NCI-H226 (cell line): ENCODE data around the gene FBLN1.

Source experiments
- DNase-seq: peaks from one replicate; pipeline ENCODE4 v3.0.0-alpha.2; 2015

FBLN1 gene

DNA sequence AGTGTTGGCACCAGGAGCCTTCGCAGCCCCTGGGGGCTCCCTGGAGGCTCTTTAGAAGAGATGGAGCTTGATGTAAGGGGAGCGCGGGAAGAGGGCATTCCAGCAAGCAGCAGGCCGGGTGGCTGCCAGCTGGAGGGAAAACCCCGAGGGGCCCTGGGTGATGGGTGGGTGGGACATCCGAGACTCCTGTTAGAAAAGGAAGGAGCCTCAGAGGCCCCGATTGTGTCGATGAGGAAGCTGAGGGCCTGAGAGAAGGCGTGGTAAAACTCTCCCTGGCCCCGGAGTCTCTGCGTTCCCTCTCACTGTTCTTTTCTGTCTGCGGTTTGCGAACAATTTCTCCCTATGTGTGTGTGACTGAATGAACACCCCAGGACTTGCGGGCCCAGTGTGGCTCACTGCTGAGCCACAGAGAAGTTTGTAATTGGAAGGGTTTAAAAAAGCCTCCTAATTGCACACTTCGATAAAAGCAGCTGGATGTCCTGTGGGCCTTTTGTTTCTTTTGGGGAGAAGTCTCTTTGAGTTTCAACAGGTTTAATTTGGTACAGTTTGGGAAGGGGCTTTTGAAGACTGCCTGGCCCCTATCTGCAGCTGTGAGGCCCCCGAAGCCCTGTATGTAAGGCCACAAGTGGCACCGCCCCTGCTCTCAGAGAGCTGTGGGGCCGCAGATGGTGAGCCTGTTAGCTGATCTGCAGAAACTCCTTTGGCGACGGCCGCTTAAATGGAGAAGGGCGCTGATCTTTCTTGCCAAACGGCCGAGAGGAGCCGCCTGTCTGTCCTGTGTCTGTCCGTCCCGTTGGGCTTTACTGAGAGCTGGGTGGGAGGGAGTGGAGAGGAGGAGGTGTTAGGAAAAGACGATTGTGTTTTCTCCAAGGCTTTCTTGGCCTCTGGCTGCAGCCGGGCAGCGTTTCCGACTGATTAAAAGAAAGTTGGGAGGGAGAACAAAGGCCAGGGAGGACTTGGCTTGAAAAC is 2.0 kb downstream of the FBLN1 start:
- no peak for DNase-seq

DNA sequence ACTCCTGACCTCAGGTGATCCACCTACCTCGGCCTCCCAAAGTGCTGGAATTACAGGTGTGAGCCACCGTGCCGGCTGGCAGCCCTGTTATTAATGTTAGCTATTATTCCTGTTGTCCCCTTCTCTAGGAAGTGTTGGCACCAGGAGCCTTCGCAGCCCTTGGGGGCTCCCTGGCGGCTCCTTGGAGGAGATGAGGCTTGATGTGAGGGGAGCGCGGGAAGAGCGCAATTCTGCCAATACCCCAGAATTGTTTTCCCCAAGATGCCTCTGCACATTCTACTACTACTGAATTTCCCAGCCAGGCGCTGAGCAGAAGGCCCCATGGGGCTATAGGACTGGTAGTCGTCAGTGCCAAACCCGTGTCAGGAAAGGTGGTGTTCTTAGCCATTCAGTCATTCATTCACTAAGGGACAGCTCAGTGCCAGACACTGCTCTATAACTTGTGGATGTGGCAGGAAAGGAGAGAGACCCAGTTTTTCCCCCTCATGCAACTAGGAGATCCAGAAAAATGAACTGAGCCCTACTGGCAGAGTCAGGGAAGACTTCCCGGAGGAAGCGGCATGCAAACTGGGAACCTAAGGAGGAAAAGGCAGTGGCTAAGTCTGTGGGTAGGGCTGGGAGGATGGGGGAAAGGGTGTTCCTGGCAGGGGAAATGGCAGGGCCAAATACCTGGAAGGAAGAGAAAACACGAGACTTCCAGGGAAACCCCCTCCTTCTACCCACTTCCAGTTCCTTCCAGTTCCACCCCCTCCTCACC is 3.5 kb downstream of the FBLN1 start:
- no peak for DNase-seq

DNA sequence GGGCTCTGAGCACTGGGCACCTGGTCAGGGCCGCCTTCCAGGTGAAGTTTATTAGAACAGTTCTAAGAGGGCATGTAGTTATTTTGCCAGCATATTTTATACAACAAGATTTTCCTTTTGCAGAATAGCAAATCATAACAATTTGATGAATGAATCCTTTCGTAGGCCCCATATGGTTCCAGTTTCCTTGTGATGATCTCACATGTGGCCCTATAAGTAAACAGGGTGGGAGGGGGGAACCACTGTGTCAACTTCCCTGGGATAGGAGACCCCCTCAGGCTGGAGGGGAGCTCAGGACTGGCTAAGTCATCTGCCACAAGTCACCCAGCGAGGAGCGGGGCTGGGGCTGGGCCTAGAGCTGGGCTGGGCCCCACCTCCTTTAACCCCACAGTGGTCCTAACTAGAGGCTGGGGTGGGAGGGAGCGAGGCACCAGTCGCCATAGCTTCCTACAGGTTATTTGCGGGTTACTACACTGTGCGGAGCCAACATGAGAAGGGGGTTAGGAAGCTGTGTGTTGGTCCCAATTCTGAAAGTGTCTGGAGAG is 4.2 kb downstream of the FBLN1 start:
- no peak for DNase-seq

DNA sequence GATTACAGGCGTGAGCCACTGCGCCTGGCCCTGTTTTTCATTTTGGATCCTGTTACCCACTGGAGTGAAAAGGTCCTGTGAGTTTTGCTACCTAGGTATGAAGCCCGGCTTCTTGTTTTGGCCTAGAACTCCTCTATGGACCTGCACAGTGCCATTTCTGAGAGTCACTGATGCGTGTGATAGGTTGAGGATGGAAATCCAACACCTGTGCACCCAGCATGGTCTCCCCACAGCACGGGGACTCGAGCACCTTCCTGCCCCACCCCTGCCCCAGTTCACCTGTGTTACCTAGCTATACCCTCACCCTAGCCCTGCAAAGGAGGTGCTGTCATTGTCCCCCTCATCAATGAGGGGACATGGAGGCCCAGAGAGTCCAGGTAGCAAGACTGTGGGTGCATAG is 5.1 kb downstream of the FBLN1 start:
- DNase-seq, result no peak

DNA sequence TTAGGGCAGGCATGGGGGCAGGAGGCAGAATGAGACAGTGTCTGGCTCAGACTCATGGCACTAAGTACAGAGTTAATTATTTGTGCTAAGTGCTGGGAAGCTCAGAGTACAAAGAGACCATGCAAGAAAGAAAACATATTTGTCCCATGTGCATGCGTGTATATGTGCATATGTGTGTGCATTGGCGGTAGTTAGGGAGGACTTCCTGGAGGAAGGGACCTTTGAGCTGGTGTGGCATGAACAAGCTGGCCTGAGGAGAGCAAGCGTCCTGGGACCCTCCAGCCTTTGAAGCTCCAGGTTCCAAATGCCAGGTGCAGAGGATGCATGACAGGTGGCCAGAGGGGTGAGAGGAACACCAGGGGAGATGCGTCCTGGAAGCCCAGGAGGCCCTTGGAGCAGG is 6.1 kb downstream of the FBLN1 start:
- no peak for DNase-seq

DNA sequence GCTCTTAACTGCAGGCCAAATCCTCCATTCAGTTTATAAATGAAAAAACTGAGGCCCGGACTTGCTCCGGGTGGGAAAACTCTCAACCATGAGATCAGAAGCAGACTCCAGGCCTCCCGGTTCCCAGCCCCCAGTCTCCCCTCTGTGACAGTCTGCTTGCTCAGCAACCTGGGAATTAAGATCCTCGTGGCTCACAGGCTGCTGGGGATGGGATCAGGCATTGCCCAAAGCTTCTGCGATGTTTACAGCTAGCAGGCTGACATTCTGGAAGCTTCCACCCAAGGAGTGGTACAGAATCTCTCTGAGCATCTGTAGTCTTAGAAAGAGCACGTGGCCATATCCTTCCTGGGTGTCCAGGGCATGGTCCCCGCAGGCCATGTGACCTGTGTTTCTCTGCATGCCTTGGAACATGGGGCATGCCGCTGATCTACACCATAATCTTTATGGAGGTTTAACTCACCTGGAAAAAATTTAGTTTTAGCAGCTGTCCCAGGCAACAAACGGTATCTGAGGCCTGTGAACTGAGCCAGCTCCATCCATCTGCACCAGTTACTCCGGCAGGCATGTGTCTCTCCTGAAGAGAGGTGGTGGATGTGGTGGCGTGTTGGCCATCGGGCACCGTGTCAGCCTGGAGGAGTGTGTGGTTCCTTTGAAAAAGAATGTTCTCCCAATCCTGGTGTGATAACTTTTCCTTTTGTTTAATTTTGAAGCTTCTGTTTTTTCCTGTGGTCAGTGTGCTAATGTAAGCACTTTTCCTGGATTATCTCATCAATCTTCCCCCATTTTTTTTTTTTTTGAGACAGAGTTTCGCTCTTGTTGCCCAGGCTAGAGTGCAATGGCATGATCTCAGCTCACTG is 7.9 kb downstream of the FBLN1 start:
- no peak for DNase-seq

DNA sequence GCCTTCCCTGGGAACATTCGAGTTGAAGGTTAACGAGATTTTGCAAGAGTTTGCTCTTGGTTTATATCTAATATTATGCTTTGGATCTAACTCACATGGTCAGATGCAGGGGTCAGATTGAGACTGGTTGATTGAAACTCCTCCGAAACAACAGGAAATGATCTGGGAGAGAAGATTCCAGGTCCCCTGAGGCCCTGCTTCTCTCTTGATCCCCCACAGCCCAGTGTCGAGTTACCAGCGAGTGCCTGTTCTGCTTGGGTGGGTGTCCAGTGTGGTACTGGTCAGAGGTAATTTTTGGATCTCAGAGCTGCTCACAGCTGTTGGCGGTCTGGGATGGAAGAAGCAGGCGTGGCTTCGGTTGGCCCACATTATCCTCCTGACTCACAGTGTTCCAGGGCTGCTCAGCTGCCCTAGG is 9.2 kb downstream of the FBLN1 start:
- DNase-seq, result no peak

DNA sequence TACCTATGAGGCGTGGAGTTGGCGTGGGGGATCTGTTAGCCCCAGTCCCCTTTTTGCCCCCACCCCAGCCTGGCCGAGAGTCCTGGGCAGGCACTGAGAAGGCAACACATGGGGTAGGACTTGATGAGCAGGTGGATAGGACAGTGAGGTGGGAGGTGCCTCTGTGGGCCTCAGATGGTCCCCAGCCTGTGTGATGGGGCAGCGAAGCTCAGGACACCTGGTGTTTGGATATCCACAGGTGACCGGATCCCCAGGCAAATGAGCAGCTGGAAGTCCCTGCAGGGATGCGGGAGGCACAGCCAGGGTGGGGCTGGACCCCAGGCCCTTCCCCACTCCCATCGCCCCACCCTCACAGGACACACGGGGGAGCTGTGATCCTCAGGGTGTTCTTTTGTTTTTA is 9.7 kb downstream of the FBLN1 start:
- DNase-seq, result no peak

DNA sequence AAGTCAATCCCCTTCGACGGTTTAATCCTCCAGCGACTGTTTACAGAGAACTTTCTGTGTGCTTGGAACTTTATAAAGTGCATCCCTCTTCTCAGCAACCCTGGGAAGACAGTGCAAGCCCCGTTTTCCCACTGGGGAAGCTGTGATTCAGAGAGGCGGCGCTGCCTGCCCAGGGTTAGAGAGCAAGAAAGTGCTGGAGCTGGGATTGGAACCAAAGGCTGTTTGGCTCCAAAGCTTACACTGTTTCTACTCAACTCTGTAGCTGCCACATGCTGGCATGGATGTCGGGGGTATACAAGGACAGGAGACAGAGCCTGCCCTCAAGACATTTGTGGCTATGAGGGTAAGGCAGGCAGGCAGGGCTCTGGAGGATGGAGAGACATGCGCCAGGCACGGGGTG is 13.0 kb downstream of the FBLN1 start:
- DNase-seq, result no peak

DNA sequence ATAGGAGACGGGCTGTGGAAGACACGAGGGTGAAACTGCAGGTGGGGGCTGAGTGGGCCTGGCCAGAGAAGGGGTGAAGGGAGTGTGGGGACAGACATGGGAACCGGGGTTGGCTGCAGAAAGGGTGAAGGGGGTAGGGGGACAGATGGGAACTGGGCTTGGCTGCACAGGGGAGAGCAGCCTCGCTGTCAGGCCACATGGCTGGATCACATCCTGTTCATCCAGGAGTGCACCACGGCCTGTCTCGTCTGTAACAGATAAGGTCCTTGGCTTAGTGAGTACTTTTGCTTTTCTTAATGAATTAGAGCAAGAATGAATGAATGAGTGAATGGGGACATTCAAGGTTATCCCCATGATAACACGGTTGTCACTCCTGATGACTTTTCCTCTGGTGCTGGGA is 13.5 kb downstream of the FBLN1 start:
- DNase-seq, result no peak

DNA sequence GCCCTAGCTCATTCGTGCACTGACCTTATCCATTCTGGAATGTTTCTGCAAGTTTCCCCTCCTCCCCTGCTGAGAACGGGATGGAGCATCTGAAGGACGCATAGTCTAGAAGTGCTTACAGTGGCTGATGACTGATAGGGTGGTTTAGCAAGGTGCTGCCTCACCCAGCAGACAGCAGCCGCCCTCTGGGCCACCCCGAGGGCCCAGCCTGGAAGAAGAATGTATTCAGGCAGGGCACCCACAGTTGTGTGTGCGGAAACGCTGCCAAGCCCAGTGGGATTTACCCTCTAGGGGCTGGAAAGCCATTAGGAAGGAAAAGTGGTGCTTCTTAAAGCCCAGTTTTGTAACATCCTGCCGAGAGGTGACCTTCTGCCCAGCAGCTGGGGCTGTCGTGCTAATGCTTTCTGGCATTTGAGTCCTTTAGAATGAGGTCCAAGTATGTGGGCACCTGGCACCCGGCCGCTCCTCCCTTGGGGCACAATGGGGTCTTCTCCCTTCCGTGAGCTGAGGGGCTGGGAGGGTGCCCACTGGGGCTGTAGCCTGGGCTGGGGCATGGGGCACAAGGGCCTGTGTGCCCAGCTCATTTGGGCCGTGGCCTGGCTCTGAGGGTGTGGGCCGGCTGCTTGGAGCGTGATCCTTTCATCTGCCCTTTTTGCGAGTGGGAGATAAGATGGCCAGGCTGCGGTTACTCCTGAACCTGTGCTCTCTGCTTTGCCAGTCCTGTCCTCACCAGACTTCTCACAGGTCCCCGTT is 14.4 kb downstream of the FBLN1 start:
- peak; percentile 81 for DNase-seq

DNA sequence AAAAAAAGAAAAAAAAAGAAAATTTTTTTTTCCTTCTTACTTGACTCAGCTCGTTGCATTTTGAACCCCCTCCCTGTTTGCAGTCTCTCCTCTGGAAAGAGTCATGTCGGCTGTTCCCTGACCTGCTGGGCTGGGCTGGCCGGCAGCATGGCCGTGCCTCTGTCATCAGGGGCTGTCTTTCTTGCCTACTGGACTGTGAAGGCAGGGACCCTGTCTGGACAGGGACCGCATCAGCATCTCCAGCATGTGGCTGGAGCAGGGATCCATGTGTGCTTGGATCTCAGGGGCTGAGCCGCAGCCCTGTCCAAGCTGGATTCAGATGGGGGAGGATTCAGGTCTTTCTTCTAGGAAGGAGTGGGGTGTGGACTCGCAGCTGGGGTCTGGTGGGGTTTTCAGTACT is 15.5 kb downstream of the FBLN1 start:
- no peak for DNase-seq

DNA sequence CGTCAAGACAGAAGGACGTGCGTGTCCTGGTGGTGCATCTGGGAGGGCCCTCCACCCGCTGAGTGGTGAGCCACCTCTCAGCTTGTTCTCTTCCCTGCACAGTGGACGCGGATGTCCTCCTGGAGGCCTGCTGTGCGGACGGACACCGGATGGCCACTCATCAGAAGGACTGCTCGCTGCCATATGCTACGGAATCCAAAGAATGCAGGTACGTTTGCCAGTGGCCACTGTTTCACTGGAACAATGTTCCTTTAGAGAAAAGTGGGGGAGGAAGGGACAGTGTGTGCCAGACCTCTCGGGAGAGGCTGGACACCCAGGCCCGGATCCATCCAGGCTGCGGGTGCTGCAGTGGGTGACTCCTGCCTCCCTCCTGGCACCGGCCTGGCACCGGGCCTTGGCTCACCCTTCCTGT is 15.9 kb downstream of the FBLN1 start:
- no peak for DNase-seq

DNA sequence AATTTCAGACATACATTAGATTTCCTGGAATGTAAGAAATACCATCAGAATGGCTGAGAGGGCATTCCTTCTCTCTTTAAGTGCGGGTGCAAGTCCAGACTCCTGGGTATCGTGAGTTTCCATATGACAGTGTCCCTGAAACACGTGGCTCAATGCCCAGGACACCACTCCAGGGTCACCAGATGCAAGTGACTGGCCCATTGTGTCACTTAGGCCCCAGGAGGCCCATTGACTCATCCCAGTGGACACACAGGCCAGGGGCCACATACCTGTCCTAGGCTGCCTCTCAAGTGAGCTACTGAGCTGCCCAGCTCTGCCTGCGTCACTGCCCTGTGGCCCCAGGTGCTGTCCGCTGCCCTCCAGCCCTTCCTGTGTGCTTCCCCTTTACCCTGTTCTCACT is 18.5 kb downstream of the FBLN1 start:
- no peak for DNase-seq

DNA sequence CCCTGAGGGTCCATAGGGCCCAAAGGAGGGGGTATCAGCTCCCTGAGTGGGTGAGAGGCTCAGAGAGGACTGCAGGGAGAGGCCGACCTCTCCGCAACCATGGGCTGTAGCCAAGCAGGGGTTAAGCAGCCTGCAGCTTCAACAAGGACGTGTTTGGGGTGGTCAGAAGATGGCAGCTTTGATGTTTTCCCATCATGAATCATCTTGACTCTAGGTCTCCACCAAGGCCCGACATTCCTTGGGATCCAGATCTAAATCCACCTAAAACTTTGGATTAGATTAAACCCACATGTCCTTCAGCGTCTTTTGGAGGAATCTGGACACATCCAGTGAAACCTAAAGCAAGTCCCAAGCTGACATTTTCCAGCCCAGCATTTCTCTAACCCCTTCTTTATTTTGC is 19.8 kb downstream of the FBLN1 start:
- DNase-seq, result no peak

DNA sequence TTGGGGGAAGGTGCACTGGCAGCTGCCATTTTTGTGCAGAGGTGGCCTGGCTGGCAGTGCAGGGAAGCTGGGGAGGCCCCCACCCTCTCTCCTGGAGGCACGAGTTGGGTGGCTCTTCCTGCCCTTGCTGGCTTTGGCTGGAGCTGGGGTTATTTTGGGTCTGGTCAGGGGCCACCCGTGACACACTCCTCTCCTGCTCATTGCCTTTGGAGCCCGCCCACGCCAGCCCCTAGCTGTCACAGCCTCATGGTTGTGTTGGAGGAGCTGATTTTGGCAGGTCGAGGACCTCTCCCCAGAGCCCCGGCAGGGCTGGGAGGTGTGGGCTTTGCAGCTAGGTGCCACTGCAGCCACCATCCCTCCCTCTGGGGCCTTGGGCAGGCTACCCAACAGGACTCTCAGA is 21.5 kb downstream of the FBLN1 start:
- no peak for DNase-seq

DNA sequence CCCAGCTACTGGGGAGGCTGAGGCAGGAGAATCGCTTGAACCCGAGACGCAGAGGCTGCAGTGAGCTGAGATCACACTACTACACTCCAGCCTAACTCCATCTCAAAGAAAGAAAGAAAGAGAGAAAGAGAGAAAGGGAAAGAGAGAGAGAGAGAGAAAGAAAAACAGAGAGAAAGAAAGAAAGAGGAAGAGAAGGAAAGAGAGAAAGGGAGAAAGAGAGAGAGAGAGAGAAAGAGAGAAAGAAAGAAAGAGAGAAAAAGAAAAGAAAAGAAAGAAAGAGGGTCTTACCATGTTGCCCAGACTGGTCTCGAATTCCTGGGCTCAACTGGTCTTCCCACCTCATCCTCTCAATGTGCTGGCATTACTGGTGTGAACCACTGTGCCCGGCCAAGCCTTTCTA is 22.3 kb downstream of the FBLN1 start:
- no peak for DNase-seq

DNA sequence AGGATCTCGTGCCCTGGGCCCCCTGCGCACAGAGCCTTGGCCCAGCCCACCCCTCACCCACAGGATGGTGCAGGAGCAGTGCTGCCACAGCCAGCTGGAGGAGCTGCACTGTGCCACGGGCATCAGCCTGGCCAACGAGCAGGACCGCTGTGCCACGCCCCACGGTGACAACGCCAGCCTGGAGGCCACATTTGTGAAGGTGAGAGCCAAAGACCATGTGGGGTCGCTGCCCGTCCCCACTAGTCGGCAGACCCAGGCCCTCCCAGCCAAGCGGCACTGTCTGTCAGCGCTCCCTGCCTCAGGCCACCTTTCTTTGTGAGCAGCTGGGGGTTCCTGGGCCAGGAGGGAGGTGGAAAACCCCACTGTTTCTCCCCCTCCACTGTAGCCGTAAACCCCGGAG is 22.8 kb downstream of the FBLN1 start:
- no peak for DNase-seq

DNA sequence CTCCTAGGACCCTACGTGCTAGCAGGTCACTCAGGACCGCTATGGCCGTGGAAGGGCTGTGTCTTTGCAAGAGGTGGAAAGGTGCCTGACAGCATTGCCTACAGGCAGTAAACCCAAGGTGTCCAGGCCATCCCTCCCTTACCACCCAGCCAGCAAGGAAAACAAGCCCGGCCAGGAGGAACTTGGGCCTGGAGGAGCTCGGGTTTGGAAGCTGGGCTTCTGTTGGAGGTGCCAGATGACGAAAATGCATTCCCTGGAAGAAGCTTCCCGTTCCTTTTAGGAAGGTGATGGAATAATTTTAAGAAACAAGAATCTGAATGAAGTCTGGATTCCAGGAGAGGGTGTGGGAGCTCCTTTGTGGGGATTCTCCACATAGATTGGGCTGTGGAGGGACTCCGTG is 23.6 kb downstream of the FBLN1 start:
- no peak for DNase-seq

DNA sequence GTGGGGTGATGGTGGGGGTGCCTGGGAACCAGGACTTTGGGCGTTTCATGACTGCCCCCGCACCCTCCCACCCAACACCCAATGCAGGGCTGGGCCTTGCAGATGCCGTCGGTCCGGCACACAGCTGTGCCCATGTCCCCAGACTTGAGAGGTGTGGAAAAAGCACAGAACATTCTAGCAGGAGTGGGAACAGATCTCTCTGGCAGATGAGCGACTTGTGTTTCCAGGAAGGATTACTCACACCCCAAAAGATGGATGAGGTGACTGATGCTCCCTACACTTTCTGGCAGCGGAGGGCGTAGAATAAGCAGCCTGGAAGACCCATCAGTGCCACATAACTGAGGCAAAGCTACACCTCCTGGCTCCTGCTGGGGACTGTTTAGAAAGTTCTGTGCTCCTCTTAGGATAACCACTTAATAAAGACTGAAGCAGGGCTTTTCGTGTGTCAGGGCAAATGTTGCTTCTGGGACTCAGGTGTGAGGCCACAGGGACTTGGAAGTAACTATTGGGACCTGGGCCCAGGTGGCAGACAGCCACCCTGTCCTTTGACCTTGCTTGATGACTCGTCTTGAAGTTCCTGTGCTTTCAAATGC is 24.2 kb downstream of the FBLN1 start:
- no peak for DNase-seq

DNA sequence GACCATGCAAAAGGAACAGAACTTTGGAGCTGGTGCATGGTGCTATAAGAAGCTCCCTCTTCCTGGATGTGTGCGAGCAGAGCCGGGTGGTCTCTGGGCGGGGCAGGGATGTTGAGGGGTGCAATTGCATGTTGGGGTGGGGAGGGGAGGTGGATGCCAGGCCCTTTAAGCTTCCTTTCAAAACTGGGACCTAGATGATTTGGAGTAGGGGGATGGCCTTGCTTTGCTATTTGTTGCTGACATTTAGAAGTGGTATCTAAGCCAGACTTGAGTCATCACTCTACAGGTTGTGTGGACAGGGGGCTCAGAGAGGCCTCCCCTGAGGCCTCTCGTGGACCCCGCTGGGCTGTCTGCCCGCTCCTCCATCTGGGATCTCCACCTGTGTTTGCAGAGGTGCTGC is 24.8 kb downstream of the FBLN1 start:
- no peak for DNase-seq

DNA sequence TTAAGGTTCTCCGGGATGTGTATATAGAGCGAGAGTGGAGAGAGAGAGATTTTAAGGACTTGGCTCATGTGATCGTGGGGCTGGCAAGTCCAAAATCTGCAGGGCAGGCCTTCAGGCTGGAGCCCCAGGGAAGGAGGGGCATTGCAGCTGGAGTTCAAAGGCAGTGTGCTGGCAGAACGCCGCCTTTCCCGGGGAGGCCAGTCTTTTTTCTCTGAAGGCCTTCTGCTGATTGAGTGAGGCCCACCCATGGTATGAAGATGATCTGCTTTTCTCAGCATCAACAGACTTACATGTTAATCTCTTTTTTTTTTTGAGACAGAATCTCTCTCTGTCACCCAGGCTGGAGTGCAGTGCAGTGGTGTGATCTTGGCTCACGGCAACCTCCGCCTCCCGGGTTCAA is 25.4 kb downstream of the FBLN1 start:
- DNase-seq, result no peak
